Adrenal gland (tissue), 12 donors: ENCODE measurements around the gene CDKAL1. TPM values are rescaled to one million over a fixed set of nuclear protein-coding genes. Genes with fewer than 3 reads are reported as not detected.
"Not testable (repeated sequence)": the region's sequence is repeated elsewhere in the genome, so short reads cannot be mapped to it uniquely, and the experiment has no call there.

Source experiments
- DNase-seq, 7 donors: peaks; one replicate each; pipeline ENCODE4 v3.0.0-alpha.2; 2019 to 2020
- H3K27ac ChIP-seq, 5 donors: fragments of 200-600 bp; sonication (generic) in 4 of 5; 1 replicate in 3 of 5; 2 replicates in 2 of 5; pipeline versions ENCODE4 v1.5.1 to v1.8.0; 2016 to 2020; ENCODE audit warnings: mild to moderate bottlenecking in 1 of 5
- H3K27me3 ChIP-seq: fragments of 200-600 bp; 2 replicates; pipeline ENCODE4 v1.8.0; 2021
- H3K36me3 ChIP-seq, 2 donors: fragments of 200-600 bp; replicated peaks in 1 of 2; 1 replicate in 1 of 2; 2 replicates in 1 of 2; pipeline versions ENCODE4 v1.5.1 to v1.8.0; 2018 to 2022
- H3K4me1 ChIP-seq, 2 donors: fragments of 200-600 bp; replicated peaks in 1 of 2; 1 replicate in 1 of 2; 2 replicates in 1 of 2; pipeline versions ENCODE4 v1.5.1 to v1.8.0; 2018 to 2021
- H3K4me3 ChIP-seq, 4 donors: fragments of 200-600 bp; sonication (generic) in 3 of 4; one replicate each; pipeline ENCODE4 v1.5.1; 2016 to 2018
- H3K9me3 ChIP-seq, 3 donors: fragments of 200-600 bp; sonication (generic) in 1 of 3; replicated peaks in 1 of 3; 1 replicate in 2 of 3; 2 replicates in 1 of 3; pipeline versions ENCODE4 v1.5.1 to v1.8.0; 2016 to 2021
- CTCF ChIP-seq, 6 experiments: fragments of 450-650 bp in 4 of 6; fragments of 200-600 bp in 2 of 6; sonication (generic) in 1 of 6; IDR thresholded peaks; 1 replicate in 5 of 6; 2 replicates in 1 of 6; pipeline versions ENCODE4 v1.5.1 to v1.8.0; 2016 to 2021; ENCODE audit warnings: antibody characterized with exemption in 6 of 6, mild to moderate bottlenecking in 2 of 6, moderate library complexity in 1 of 6
- POLR2A ChIP-seq, 2 donors: fragments of 450-650 bp; IDR thresholded peaks; one replicate each; pipeline ENCODE4 v1.6.1; 2017; ENCODE audit warnings: antibody characterized with exemption in 2 of 2, mild to moderate bottlenecking in 2 of 2, moderate library complexity in 1 of 2
- WGBS, 4 donors: extraction: QIAGEN DNeasy Blood & Tissue Kit in 2 of 4; methylation state at CpG; one replicate each; pipeline versions ENCODE4 v1.1.5 to v1.1.7; 2013 to 2017; 5-methylcytosine and 5-hydroxymethylcytosine counted together
- intact Hi-C, 2 donors: fragments of 100-400 bp; cut with DNase I; formaldehyde crosslinking; loops; one replicate each; pipeline versions ENCODE4 v1.14.1 to v1.15.0; 2022 to 2023
- polyA plus RNA-seq, 3 donors: library from polyadenylated mRNA; stranded (reverse); fragments of 200-250 nt in 2 of 3; fragments of 350-450 nt in 1 of 3; fragmentation: Illumina TruSeq in 1 of 3; extraction: RNeasy Lipid Tissue Mini Kit (QIAGEN cat#74804) in 1 of 3; gene quantifications; one replicate each; pipeline ENCODE4 v1.2.3, GENCODE V29; 2013 to 2014
- total RNA-seq, 9 donors: library from RNA; depleted of rRNA in 4 of 9; stranded (reverse); fragments of >200 nt in 4 of 9; fragments of 120-200 nt in 1 of 9; fragmentation: NEBNext Ultra II Directional in 1 of 9; extraction: Animal tissue kit (Norgen Biotek cat#: 25700) in 1 of 9; gene quantifications; one replicate each; pipeline versions ENCODE4 v1.1.0 to v1.2.4, GENCODE V29; 2013 to 2023
- donor health status: healthy with polysubstance abuse.
- donor health status: Bipolar disorder and iron deficiency.
- donor health status: DM: yes; HTN: yes; CAD: no.
- donor health status: DM: no; HTN: no; CAD: no.
- donor health status: DM: no; HTN: no; CAD: no.
- donor health status: DM: yes; HTN: yes; CAD: no.

Gene CDKAL1
- total and polyA plus RNA-seq, 12 donors, result 3.9 to 21.1 (median 10.6) TPM

GRCh38 chr6:20540683-20541082, 6.4 kb downstream of the CDKAL1 start:
- peak; percentile 27 to 66 (median 34) for DNase-seq
- no peak for TF ChIP-seq POLR2A (IDR thresholded peaks at IDR 0.05)
- TF ChIP-seq CTCF (IDR thresholded peaks at IDR 0.05), result no peak

GRCh38 chr6:20541382-20541781, 7.1 kb downstream of the CDKAL1 start:
- Histone ChIP-seq H3K4me3 (no peak overlapping the region), H3K36me3 (peaks cover 0 to 2% of the 10 kb centered on the region in 2 donors), H3K9me3 (no peaks in the 10 kb centered on the region), H3K27ac (no peak overlapping the region), H3K4me1 (peaks cover 0 to 5% of the 10 kb centered on the region in 2 donors), H3K27me3 (no peaks in the 10 kb centered on the region)
- intact Hi-C loops, result no loop called here
- TF ChIP-seq POLR2A (IDR thresholded peaks at IDR 0.05) (no peak), CTCF (IDR thresholded peaks at IDR 0.05) (no peak)
- 91 to 96% (median 95%) methylated on average over 6 of the region's 6 CpGs for WGBS, 4 donors
- DNase-seq, result no peak

More at GRCh38 chr6:20540683-20541082, 6.4 kb downstream of the CDKAL1 start:
- H3K27me3 ChIP-seq, result no peaks in the 10 kb centered on the region
- peaks cover 2 to 5% of the 10 kb centered on the region in 2 donors for H3K4me1 ChIP-seq
- intact Hi-C loops, result no loop called here
- WGBS, 4 donors, result 49 to 54% (median 53%) methylated on average over 5 of the region's 5 CpGs
- H3K27ac ChIP-seq, result peak overlapping the region in 2 of 5 donors; percentile 45 to 47
- no peaks in the 10 kb centered on the region for H3K36me3 ChIP-seq
- no peaks in the 10 kb centered on the region for H3K9me3 ChIP-seq
- no peak overlapping the region for H3K4me3 ChIP-seq

- WGBS, 4 donors, result 79 to 87% (median 81%) methylated on average over 2 of the region's 2 CpGs
- no peak overlapping the region for H3K4me3 ChIP-seq
These were observed 8.8 kb downstream of the CDKAL1 start for GRCh38 chr6:20542927-20543602.

GRCh38 chr6:20548264-20548663, 14.0 kb downstream of the CDKAL1 start:
- TF ChIP-seq POLR2A (IDR thresholded peaks at IDR 0.05), result no peak
- TF ChIP-seq CTCF (IDR thresholded peaks at IDR 0.05), result no peak
- WGBS, 4 donors, result 90 to 98% (median 96%) methylated on average over 1 of the region's 1 CpG
- Histone ChIP-seq H3K4me3 (no peak overlapping the region), H3K9me3 (no peaks in the 10 kb centered on the region), H3K27ac (no peak overlapping the region), H3K4me1 (no peaks in the 10 kb centered on the region), H3K36me3 (peaks cover 0 to 7% of the 10 kb centered on the region in 2 donors), H3K27me3 (no peaks in the 10 kb centered on the region)
- DNase-seq, result no peak
- intact Hi-C loops, result no loop called here

More at GRCh38 chr6:20542927-20543602, 8.8 kb downstream of the CDKAL1 start:
- peaks cover 0 to 5% of the 10 kb centered on the region in 2 donors for H3K4me1 ChIP-seq
- H3K9me3 ChIP-seq, result no peaks in the 10 kb centered on the region
- H3K36me3 ChIP-seq, result peaks cover 0 to 7% of the 10 kb centered on the region in 2 donors
- intact Hi-C loops, result no loop called here
- no peaks in the 10 kb centered on the region for H3K27me3 ChIP-seq
- no peak overlapping the region for H3K27ac ChIP-seq
- DNase-seq, result no peak
- TF ChIP-seq CTCF (IDR thresholded peaks at IDR 0.05), result no peak
- TF ChIP-seq POLR2A (IDR thresholded peaks at IDR 0.05), result no peak

- H3K27me3 ChIP-seq, DNase-seq, intact Hi-C loops, H3K4me1 ChIP-seq, H3K36me3 ChIP-seq, H3K4me3 ChIP-seq, H3K27ac ChIP-seq, H3K9me3 ChIP-seq: not testable (repeated sequence)
- 91 to 99% (median 97%) methylated on average over 3 of the region's 3 CpGs for WGBS, 4 donors
These were observed 15.1 kb downstream of the CDKAL1 start for GRCh38 chr6:20549398-20549797.
